ENCODE data around the gene JSRP1. TPM values are rescaled to one million over a fixed set of nuclear protein-coding genes. Genes with fewer than 3 reads are reported as not detected.

The JSRP1 gene
- total RNA-seq, 1 donor from 2014 or later: not detected

DNA sequence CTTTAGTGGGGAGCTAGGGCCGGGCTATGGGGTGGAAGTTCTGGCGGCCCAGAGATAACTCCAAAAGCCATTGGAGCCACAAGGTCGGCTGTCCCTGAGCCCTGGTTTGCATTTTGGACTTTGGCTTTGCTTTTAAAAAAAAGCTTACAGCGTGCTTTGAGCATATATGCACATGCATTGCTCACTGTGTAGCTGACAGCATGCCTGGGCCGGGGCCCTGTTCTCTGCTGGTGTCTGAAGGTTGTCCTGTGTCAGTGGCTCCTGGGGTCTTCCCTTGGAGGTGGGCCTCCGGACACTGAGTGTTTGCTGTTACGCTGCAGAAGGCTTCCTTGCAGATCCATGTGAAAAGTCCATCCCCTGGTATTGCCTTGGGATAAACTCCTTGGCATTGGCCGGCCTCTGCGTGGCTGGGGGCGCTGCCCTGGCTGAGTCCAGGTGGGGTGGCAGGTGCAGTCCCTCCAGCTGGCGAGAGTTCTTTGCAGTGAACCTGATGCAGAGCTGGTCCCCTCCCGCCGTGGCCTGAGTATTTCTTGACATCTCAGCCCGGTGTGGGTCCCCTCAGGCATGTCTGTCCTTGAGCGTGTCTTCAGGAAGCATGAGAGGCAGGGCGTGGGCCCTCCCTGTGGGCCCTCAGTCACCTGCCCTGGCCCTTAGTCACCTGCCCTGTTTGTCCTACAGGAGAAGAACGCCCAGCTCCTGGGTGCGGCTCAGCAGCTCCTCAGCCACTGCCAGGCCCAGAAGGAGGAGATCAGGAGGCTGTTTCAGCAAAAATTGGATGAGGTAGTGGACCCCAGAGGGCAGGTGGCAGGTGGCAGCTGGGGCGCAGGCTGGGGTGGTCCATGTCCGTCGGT is 43.1 kb downstream of the JSRP1 start:
- no peak for DNase-seq (ENCODE audit: low spot score)
- intact Hi-C loops (cut with DNase I): no loop called here
- no peak for ATAC-seq

- intact Hi-C loops (cut with DNase I): no loop called here
- no peak for DNase-seq (ENCODE audit: low spot score)
- no peak for ATAC-seq
Measured at GRCh38 chr19:2210987-2211740, 45.1 kb downstream of the JSRP1 start.

GRCh38 chr19:2210206-2210605 is 46.0 kb downstream of the JSRP1 start:
- DNase-seq (ENCODE audit: low spot score) (no peak), ATAC-seq (no peak)
- intact Hi-C loops (cut with DNase I): no loop called here

DNA sequence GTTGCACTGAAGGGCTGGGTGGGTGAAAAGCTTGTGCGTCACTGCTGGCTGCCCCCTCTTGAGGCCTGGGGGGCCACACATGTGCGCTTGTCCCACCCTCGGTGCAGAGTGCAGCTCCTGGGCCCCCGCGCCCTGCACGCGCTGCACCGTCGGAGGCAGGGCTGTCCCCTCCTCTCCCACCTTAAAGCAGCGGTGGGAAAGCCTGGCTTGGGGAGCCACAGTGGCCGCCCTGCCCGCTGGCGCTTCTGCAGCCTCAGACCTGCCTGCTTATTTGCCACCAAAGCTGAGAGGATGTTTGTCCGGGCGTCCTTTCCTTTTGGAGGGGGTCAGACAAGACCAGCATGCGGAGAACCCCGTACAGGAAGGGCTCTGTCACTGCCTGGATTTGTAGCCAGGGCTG is 46.8 kb downstream of the JSRP1 start:
- ATAC-seq (no peak), DNase-seq (ENCODE audit: low spot score) (no peak)
- intact Hi-C loops (cut with DNase I): no loop called here

- intact Hi-C loops (cut with DNase I): no loop called here
- ATAC-seq (peak; percentile 80), DNase-seq (ENCODE audit: low spot score) (no peak)
Measured at GRCh38 chr19:2208975-2209374, 47.2 kb downstream of the JSRP1 start.

DNA sequence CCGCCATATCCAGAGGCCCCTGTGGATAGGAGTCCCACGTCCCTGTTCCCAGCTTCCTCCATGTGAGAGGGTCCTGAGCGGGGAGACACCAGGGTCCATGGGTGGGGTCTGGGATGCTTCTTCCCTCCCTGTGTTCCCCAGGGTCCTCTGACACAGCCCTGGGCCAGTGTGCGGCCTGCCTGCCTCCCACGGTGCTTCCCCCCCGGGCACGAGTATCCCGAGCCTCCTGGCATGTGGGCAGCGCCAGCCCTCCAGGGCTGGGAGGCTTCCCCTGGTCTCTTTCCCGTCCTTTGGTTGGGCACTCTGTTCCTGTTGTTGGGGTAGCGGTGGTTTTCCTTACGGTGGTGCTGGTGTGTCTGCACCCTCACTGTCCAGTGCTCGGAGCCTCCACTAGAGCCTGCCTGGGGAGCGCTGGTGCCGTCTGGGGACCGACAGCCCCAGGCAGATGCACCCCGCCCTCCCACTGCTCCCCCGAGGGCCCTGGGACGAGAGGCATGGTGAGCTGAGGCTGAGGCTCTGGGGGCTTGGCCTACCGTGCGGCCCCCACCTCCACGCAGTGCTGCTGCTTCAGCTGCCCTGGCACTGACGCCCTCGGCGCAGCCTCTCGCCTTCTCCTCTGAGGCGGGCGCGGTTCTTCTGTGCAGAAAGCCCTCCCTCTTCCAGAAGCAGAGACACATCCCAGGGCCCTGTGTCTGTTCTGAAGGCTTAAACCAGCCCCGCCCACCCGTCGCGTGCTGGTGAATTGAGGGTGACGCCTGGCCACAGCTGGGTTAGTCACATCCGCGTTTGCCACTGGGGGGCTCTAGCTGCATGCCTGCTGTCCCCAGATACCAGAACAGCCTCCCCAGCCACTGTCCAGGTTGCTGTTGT is 48.0 kb downstream of the JSRP1 start:
- ATAC-seq (peak; percentile 80), DNase-seq (ENCODE audit: low spot score) (peak; percentile 75)
- intact Hi-C loops (cut with DNase I): no loop called here

- intact Hi-C loops (cut with DNase I): no loop called here
- ATAC-seq (no peak), DNase-seq (ENCODE audit: low spot score) (no peak)
Measured at GRCh38 chr19:2207008-2207407, 49.2 kb downstream of the JSRP1 start.

DNA sequence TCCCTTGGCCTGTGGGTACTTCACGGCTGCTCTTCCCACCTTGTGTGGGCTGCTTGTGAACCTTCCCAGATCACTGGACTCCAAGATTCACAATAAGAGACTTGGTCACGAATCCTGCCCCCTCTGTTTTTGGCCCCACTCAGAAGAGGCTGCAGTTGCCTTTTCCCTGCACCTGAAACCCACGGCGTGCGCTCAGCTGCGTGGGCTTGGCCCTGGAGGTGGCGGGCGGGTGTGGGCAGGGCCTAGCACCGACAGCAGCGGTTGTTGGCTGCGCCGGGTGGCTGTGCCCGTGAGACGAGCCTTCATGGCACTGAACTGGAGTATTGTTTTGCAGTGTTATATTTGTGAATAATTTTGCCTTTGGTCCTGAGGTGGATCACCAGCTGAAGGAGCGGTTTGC is 53.9 kb downstream of the JSRP1 start:
- ATAC-seq (no peak), DNase-seq (ENCODE audit: low spot score) (no peak)
- intact Hi-C loops (cut with DNase I): no loop called here

Small RNA genes lying within 50 kb of the gene (microRNA-seq; reads per million reads assigned to microRNA genes)
- gene MIR1227 (1.4 reads per million), gene MIR4321 (not detected)

Other genes with a start within 250 kb of the JSRP1 start
- 65.7 TPM for gene BTBD2, start 240.7 kb downstream of the JSRP1 start, total RNA-seq
- gene MKNK2, start 205.2 kb downstream of the JSRP1 start, total RNA-seq: 140 TPM
- 54.0 TPM for gene MOB3A, start 160.1 kb downstream of the JSRP1 start, total RNA-seq
- gene IZUMO4, start 159.5 kb downstream of the JSRP1 start, total RNA-seq: 37.8 TPM
- 81.4 TPM for gene AP3D1, start 104.9 kb downstream of the JSRP1 start, total RNA-seq
- gene DOT1L, start 92.5 kb downstream of the JSRP1 start, total RNA-seq: 26.3 TPM
- 34.2 TPM for gene PLEKHJ1, start 20.1 kb downstream of the JSRP1 start, total RNA-seq
- gene SF3A2, start 19.6 kb downstream of the JSRP1 start, total RNA-seq: 65.0 TPM
- 1.3 TPM for gene AMH, start 7.1 kb downstream of the JSRP1 start, total RNA-seq
- 0.71 TPM for gene PEAK3, start 25.8 kb upstream of the JSRP1 start, total RNA-seq
- not detected for gene LINGO3, start 51.7 kb upstream of the JSRP1 start, total RNA-seq
- 46.9 TPM for gene LSM7, start 72.2 kb upstream of the JSRP1 start, total RNA-seq
- 48.0 TPM for gene SPPL2B, start 72.3 kb upstream of the JSRP1 start, total RNA-seq
- not detected for gene TMPRSS9, start 103.8 kb upstream of the JSRP1 start, total RNA-seq
- 37.3 TPM for gene TIMM13, start 171.2 kb upstream of the JSRP1 start, total RNA-seq
- 16.3 TPM for gene LMNB2, start 200.5 kb upstream of the JSRP1 start, total RNA-seq
- gene GADD45B, start 219.7 kb upstream of the JSRP1 start, total RNA-seq: 136 TPM